LoVo (cell line): ENCODE measurements around the gene CREB5.
"Not testable (repeated sequence)": the region's sequence is repeated elsewhere in the genome, so short reads cannot be mapped to it uniquely, and the experiment has no call there.

Source experiments
- DNase-seq: peaks from one replicate; pipeline ENCODE4 v3.0.0-alpha.2; 2016; ENCODE audit warnings: low spot score

The CREB5 gene, protein sequence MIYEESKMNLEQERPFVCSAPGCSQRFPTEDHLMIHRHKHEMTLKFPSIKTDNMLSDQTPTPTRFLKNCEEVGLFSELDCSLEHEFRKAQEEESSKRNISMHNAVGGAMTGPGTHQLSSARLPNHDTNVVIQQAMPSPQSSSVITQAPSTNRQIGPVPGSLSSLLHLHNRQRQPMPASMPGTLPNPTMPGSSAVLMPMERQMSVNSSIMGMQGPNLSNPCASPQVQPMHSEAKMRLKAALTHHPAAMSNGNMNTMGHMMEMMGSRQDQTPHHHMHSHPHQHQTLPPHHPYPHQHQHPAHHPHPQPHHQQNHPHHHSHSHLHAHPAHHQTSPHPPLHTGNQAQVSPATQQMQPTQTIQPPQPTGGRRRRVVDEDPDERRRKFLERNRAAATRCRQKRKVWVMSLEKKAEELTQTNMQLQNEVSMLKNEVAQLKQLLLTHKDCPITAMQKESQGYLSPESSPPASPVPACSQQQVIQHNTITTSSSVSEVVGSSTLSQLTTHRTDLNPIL

DNA sequence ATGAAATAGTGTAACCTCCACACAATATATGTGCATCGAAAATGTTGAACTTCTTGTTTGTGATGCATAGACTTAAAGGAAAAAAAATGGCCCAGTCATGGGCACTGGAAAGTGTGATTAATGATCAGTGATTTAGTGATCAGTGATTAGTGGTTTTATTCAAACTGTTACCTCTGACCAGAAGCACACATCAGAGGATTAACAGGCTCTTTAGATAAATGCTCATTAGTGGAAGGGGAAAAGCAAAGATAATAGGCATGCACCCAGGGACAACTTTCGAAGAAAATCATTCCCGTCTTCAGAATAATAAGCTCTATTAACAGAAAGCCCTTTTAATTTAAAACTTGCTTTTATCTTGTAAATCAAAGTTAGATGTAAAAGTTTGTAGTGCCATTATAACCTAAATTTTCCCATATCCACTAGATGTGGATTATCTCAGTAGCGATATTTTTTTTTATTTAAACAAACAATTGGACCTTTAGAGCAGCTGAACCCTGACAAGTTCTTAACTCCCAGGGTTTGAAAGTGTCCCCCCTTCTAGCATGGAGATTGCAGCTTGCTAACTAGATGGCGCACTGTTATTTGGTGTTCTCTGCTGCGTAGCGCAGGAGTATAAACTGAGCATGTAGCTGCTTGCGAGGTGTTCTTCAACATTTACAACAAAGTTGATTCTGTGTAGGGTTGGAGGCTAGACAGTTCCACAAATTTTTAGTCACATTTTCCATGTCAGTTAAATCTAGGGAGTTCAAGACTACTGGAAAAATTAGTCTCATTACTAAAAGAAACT is at the start of gene CREB5:
TSS of gene CREB5 (plus strand) at position 643 of the 787 bp plus-strand sequence. CDS start 397 bp downstream, outside the sequence.
- DNase-seq = no peak

DNA sequence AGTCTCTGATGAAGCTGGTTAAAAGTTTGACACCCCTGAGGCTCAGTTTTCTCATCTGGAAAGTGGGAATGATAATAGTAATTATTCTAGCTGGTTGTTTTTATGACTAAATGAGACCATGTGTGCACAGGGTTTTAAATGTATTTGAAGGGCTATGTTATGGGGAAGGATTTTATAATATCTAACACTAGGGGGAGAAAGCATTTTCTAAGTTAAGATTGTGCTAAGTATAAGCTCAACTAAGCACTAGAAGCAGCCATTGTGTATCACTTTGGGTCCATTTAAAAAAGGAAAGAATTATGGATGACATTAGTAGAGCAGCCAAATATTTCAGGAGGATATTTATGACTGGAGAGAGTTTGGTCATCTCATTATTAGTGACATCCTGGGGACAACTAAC is 49.5 kb upstream of the CREB5 start:
- DNase-seq = no peak

DNA sequence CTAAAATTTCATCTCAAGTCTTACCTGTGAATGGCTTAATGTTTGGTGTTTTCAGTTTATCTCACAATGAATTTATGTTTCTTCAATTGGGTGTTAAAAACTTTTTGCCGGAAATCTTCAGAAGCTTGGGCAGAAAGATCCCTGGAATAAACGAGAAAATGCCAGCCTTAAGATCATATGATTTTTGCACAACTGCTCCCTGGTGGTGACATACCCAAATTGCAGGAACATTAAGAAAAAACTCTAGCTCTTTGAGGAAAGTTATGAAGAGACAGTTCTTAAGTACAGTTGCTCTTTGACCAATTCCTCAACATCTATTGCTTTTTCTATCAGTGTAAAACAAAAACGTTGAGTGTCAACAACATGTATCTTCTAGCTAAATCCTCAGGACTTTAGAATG is 48.2 kb upstream of the CREB5 start:
- DNase-seq = no peak

DNA sequence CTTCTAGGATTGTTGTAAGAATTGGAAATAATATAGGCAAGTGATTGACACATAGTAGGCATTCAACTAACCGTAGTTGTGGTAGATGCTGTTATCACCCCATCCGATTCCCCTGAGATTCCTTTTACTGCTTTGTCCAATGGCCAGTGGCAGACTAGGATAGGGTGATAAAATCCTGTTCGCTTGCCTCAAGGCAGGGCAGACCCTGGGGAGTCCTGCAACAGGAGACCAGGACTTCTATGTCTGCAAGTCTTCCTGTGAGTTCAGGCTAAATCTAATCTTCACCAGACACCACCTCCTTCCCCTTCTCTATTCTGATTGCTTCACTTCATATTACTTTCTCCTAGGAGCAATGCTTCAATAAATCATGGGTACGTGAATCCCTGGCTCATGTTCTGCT is 42.8 kb upstream of the CREB5 start:
- DNase-seq = no peak

DNA sequence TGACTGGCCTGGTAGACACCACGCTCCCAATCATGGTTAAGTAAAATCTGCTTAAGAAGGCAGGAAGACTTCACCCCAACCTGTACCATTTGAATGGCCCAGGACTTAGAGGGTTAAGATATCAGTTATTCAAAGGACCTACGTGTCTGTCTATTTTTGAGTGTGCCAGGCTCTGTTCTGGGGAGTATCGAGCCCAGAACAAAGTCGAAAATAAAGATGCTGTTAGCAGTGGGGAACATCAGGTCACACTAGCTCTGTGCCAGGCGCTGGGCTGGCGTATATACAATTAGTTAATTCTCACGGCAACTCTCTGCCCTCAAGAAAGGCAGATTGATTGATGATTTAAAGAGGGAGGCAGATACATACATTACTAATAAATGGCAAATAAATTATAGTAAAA is 40.5 kb upstream of the CREB5 start:
- DNase-seq = no peak

DNA sequence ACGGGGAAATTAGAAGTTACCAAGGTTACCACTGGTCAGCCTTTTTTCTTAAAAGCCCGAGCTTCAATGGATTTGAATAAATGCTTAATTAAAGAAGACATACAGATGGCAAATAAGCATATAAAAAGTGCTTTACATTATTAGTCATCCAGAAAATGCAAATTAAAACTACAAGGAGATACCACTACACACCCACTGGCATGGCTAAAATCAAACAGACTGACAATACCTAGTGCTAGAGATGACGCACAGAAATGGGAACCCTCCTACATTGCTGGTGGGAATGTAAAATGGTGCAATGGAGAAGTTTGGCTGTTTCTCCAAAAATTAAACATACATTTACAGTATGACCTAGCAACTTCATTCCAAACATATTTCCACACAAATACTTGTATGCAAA is 38.3 kb upstream of the CREB5 start:
- no peak for DNase-seq

DNA sequence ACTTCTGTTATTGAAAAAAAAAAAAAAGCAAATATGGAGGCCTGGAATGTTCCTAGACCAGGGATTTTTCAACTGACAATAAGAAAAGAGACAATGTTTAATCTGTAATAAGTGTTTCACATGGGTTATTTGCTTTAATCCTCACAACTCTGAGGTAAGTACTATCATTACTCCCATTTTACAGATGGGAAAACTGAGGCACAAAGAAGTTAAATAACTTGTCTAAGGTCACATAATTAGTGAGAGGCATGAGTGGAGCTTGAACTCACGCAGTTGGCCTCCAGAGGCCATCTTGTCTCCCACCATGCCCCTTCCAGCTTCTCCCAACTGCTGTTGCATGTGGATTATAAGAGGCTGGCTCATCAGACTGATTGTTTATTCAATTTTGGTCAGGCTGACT is 36.6 kb upstream of the CREB5 start:
- no peak for DNase-seq

DNA sequence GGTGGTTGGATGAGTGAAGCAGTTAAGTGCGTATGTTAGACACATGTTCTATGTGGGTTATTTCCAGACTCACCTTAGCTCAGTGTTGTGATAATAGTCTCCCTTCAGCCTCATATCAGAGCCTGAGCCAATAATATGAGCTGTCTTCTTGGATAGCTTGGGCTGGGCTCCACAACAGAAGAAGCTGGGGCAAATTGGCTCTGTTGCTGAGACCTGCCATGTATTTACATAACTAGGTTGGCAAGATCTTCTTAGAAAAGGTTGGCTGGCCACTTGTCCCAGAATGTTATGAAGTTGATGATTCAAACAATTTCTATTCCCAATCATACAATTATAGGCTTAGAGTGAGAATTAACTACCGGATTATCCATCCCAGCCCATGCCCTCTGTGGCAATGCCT is 35.7 kb upstream of the CREB5 start:
- DNase-seq = no peak

DNA sequence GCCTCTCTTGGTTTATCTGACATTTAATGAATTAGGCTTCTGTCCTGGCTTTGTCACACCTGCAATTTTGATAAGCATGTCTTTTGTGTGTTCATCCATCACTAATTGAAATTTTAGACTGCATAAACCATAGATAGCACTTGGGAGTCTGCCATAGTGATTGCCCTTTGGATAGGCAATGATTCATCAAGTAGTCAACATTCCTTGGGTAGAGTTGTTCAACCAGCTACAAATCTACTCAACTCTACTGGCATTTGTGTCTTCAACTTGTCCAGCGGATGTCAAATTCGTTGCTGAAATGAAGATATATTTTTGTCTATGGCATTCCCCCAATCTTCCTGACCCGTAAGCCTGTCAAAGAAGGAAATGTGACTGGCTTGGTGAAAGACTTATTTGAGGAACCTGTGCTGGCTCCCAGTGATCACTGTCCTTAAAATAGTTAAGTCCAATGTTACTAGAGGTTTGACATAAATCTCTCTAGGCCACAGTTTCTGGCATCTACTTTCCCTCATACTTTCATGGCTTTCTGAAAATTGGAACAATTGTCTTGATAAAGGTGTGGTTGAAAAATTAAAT is 33.7 kb upstream of the CREB5 start:
- no peak for DNase-seq

DNA sequence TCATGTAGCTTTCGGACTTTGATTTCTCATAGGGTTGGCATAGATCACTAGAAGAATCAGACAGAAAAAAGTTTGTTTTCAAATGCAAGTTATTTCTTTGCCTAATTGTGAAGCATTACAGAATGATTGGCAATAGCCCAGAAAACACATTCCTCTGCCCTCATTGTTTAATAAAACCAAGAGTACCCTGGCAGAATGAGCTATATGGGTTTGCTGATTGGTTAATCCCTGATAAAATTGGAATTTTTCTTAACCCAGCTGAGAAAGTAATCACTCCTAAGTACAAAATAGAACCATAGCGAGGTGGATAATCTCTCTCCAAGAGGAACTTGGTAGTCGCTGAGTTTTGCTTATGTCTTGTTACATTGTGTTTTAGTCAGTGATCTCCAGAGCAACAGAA is 30.9 kb upstream of the CREB5 start:
- no peak for DNase-seq

DNA sequence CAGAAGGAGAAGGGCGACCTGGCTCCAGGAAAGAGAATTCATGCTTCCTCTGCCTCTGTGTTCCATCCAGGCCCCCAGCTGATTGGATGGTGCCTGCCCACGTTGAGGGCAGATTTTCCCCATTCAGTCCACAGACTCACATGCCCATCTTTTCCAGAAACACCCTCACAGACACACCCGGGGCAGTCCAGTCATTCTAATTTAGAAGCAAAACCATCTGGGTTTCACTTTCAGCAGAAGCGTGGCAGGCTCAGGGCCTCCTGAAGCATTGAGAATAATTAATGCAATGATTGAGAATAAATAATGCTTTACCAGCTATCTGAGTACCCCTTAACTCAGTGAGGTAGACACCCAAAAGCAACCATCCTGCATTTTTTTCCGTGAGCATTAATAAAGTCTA is 30.2 kb upstream of the CREB5 start:
- no peak for DNase-seq

DNA sequence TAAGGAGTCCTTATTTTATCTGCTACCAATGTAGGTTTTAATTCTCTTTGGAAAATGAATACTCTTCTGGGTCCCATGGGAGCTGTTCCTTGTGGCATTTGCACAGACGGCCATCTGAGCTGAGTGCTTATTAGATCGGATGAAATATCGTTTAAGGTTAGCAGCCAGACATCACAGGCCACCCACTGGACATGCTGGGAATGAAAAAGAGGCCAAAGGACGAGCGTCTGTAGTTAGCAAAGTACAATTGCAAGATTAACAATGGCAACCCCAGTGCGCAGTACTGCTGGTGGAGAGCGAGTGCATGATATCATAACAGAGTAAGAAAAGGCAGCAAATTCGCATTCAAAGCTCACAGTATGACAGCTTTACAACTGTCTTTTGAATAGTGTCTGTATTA is 28.3 kb upstream of the CREB5 start:
- DNase-seq = no peak

DNA sequence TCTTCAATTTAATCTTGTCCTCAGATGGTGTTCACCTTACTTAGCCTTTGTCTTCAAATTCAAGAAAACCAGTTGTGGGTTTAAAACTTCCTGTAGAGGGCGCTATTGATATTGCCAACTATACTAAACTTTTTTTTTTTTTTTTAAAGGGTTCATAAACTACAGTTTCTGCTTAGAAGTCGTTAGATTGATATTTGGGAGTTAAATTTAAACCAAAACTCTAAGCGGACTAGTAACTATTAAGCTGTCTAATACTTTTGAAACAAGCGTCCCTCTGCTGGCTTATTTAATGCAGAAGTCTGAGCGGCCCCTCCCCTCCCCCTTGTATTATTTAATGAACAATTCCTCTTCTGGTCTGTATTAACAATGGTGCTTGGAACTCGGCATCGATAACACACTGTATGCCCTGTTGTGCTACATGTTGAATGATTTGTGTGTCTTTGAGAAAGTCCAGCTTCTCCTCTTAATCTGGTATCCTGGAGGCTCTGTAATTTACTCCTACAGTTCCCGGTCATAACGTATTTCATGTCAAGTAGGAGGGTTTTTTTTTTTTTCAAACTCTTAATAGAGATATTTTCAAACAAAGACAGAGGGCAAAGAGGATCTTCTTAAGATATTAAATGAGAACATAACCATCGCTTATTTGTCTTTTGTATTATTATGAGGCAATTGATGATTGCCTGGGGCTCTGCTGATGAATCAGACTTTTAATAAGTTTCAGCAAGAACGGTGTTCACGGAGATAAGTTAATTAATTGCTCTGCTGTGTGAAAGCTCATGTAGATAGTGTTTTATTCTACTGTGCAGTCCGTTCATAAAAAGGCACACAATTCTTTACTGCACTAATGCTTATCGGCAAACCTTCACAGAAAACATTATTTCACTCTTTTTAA is 22.6 kb upstream of the CREB5 start:
- peak; percentile 50 for DNase-seq

DNA sequence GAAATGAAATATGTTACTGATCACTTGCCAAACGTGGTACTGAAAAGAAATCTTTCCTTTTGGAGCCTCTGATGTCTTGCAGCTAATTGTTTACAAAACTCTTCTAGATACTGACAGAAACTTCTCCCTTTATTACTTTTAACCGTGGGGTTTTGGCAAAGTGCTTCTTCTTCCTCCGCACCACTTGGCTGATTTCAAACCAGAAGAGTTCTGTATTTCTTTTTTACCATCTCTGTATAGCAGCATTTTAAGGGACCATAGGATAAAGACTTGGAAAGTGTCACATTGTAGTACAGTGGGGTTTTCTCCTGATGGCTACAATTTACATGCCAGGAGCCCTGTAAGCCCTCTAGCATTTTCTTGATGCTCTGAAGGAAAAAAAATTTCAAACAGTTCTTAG is 21.9 kb upstream of the CREB5 start:
- DNase-seq = no peak

DNA sequence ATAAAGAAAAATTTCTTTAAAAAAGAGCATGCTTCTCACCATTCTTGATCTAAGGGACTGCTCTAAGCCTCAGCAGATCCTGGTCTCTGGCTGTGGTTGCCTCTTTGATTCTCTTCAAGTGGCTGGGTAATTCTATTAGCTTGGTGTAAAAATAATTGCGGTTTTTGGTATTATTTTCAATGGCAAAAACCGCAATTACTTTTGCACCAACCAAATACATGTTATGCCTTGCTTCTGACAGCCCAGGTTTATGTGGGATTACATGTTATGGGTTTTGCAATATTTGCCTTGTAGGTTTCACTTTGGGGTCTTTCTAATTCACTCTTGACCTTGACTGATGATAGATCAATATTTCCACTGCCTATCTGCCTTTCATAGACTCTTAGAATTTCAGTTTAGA is 20.0 kb upstream of the CREB5 start:
- DNase-seq = no peak

DNA sequence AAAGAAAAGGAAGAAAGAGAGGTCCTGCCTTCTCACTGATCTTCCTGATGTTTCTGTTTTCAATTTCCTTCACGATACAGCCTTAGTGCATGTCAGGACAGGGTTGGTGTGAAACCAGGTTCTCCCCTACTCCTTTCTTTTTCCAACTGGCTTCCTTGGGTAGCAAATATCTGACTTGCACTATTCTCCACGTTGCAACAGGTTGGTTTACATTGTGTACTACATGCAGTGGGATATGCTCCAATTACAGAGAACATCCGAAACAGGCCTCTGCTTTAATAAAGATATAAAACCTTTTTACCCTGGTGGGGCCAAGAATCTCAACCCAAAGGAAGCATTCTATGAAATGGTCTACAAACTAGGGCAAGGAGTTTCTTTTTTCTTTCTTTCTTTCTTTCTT is 16.9 kb upstream of the CREB5 start:
- DNase-seq = no peak

DNA sequence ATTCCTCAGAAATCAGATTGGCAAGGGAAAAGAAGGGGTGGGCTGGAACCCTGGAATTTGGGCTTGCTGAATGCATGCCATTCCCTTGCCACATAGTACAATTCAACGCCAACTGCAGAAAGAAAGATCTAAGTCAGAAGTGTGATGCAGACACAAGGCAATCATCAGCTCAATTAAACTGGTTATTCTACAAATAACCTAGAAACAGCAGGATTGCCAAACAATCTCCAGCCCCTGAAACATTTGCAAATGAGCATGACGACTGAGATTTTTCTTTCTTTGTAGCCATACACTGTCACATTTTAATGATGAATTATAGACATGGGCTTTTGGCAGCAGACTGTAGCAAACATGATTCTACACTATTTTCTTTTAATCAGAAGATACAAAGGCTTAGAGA is 16.5 kb upstream of the CREB5 start:
- no peak for DNase-seq

DNA sequence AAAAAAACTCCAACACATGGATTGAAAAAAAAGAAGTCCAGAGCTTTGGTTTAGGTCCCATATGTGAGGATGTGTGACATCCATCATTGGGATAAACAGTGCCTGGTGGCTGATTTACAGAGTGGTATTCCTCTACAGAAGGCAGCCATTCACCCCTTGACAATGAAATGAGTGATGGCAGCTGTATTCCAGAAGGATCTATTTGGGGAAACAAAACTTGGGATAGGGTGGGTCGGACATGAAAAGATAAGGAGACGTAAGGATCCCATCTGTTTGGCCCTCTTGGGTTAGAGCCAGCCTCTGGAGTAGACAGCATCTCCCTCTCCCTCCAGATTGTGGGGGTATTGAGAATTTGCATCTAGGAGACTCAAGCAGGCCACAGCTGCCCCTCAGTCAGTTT is 15.2 kb upstream of the CREB5 start:
- DNase-seq = no peak

DNA sequence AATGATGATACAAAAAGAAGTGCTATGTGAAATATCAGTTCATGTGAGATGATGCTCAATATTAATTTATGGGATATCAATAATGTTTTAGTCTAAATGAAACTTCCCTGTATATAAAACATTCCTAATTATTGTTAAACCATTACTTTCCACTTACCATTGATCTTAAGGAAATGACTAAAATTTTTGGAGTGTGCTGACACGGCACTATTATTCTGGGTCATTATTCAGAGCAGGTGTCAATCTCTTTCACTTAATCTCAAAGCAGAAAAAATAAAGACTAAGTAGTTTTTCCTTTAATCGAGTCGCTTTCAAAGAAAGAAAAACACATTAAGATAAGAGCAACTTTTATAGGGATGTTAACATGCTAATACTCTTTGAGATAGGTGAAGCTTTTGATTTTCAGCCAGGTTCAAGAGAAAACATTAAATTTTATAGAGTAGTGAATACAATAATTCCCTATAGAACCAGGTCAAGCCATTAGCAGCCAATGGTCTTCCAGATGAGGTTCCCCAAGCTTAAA is 11.4 kb upstream of the CREB5 start:
- no peak for DNase-seq

DNA sequence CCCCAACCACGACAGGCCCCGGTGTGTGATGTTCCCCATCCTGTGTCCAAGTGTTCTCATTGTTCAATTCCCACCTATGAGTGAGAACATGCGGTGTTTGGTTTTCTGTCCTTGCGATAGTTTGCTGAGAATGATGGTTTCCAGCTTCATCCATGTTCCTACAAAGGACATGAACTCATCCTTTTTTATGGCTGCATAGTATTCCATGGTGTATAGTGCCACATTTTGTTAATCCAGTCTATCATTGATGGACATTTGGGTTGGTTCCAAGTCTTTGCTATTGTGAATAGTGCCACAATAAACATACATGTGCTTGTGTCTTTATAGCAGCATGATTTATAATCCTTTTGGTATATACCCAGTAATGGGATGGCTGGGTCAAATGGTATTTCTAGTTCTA is 10.8 kb upstream of the CREB5 start:
- DNase-seq = not testable (repeated sequence)

DNA sequence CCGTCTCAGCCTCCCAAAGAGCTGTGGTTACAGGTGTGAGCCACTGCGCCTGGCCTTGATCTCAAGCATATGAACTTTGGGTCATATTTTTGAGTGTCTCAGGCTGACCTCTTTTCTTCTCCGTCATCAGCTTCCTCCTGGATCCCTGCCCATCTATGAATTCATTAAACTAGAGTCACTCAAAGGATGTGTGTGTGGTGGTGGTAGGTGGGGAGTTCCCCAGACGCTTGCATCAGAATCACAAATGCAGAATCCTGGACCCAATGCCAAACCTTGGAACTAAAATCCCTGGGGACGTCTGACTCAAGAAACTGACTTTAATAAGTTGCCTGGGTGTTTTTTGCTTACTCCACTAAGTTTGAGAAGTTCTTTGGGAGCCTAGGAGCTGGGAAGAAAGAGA is 6.7 kb upstream of the CREB5 start:
- no peak for DNase-seq

DNA sequence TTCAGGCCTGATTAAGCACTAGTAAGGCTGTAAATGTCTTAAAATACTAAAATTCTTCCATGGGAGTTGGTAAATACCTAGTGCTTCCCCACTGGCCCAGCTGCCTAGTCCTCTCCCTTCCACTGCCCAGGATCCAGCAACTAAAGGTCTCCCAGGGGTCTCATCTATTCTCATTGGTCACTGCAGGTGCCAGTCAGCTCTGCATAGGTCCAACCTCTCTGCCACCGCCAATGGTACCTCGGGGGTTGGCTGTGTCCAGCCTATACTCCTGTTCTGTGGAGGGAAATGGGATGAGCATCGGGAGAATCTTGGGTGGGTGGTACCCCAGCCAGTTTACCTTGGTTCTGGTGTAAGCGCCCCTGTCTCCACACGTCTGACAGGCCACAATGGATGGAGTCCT is 6.1 kb upstream of the CREB5 start:
- DNase-seq = no peak
